H1 (cell line): ENCODE results near the gene PURA. TPM values are rescaled to one million over a fixed set of nuclear protein-coding genes. Genes with fewer than 3 reads are reported as not detected.

Source experiments
- CEBPB ChIP-seq: IDR thresholded peaks from 2 replicates; pipeline ENCODE4 v1.6.1; 2012; ENCODE audit warnings: low read depth, low read length
- MAFK ChIP-seq: IDR thresholded peaks from 2 replicates; pipeline ENCODE4 v1.6.1; 2012; ENCODE audit warnings: low read depth, mild to moderate bottlenecking, improper control_type of control experiment, low read length
- POLR2A ChIP-seq, 2 experiments: IDR thresholded peaks; 1 replicate in 1 of 2; 2 replicates in 1 of 2; pipeline ENCODE4 v1.6.1; 2011; ENCODE audit warnings: low read depth in 2 of 2, low read length in 2 of 2, mild to moderate bottlenecking in 2 of 2; ENCODE audit errors: control extremely low read depth in 1 of 2
- SP1 ChIP-seq: IDR thresholded peaks from 2 replicates; pipeline ENCODE4 v1.6.1; 2011; ENCODE audit warnings: low read depth, low read length
- polyA plus RNA-seq, 7 experiments: library from polyadenylated mRNA; depleted of rRNA in 3 of 7; stranded (reverse) in 5 of 7; unstranded in 2 of 7; fragments of >200 nt in 5 of 7; fragments of 200-250 nt in 2 of 7; gene quantifications; 1 replicate in 5 of 7; 2 replicates in 1 of 7; 4 replicates in 1 of 7; pipeline versions ENCODE4 v1.2.1 to v1.2.3, GENCODE V29; 2011 to 2013; ENCODE audit warnings: missing spikeins in 2 of 7, mixed read lengths in 2 of 7
- total RNA-seq: library from RNA; stranded (reverse); fragmentation: NEBNext Ultra II Directional; extraction: Animal tissue kit (Norgen Biotek cat#: 25700); gene quantifications from 2 replicates; pipeline ENCODE4 v1.2.1, GENCODE V29; 2021
- TF ChIP-seq, protein P1 (sequence below): IDR thresholded peaks from 2 replicates; pipeline ENCODE4 v1.6.1; 2012; ENCODE audit warnings: inconsistent platforms
- TF ChIP-seq, protein P2 (sequence below): IDR thresholded peaks from 2 replicates; pipeline ENCODE4 v1.6.1; 2011; ENCODE audit warnings: low read depth, mild to moderate bottlenecking, low read length; ENCODE audit not compliant: insufficient read depth

The PURA gene
- total and polyA plus RNA-seq, 2 of the 8 experiments (the other 6 are each of a cell fraction or from before 2014, with no cell fraction given) = 0.98 to 2.1 TPM

DNA sequence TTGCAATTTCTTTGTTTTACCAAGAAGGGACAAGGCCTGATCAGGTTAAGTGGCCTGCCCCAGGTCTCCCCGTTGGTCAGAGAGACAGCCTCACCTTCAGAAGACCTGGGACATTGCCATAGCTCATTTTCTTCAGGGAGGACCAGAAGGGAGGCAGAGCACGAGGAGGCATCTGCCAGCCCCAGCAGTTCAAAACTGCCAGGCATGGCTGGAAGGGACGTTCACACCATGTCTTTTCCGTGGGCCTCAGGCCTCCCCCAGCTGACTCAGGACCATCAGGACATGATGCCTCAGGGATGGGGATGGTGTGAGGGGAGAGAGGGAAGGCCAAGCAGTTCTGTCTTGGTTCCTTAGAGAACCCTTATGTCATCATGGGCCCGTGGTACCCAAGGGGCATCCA is 28.3 kb downstream of the PURA start (continued):
- TF ChIP-seq SP1 (no peak), POLR2A (IDR thresholded peaks at IDR 0.05; ENCODE audit: control extremely low read depth in 1 of 2, low read depth in 2 of 2, low read length in 2 of 2) (no peak), CEBPB (no peak), MAFK (no peak)
- TF ChIP-seq, protein P1, sequence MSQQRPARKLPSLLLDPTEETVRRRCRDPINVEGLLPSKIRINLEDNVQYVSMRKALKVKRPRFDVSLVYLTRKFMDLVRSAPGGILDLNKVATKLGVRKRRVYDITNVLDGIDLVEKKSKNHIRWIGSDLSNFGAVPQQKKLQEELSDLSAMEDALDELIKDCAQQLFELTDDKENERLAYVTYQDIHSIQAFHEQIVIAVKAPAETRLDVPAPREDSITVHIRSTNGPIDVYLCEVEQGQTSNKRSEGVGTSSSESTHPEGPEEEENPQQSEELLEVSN = no peak
- TF ChIP-seq, protein P2, sequence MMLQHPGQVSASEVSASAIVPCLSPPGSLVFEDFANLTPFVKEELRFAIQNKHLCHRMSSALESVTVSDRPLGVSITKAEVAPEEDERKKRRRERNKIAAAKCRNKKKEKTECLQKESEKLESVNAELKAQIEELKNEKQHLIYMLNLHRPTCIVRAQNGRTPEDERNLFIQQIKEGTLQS = no peak
- TF ChIP-seq, all 59 proteins: peak for 0
